Measurements from ENCODE around the gene TNFAIP8L2.

- TF ChIP-seq USF2 (CRISPR knock-in tag; IDR thresholded peaks at IDR 0.05) (no peak), STAT6 (CRISPR knock-in tag; conservative IDR thresholded peaks at IDR 0.05; ENCODE audit: low read depth) (no peak), TEAD4 (CRISPR knock-in tag; IDR thresholded peaks at IDR 0.05) (no peak), TCF7 (CRISPR knock-in tag; IDR thresholded peaks at IDR 0.05; ENCODE audit: low read depth) (no peak), ZBTB43 (CRISPR knock-in tag; IDR thresholded peaks at IDR 0.05) (no peak), KAT7 (CRISPR knock-in tag; IDR thresholded peaks at IDR 0.05; ENCODE audit: borderline replicate concordance) (no peak), CTCF (IDR thresholded peaks at IDR 0.05) (no peak), ERG (CRISPR knock-in tag; IDR thresholded peaks at IDR 0.05) (no peak), E2F1 (CRISPR knock-in tag; IDR thresholded peaks at IDR 0.05) (no peak)
These were observed 11.8 kb upstream of the TNFAIP8L2 start for GRCh38 chr1:151144474-151145303.

Measured in WTC11 (cell line).